T-helper 9 cell (primary cell): ENCODE data around the gene SMS.

Source experiments
- DNase-seq: peaks from one replicate; pipeline ENCODE4 v3.0.0-alpha.2; 2020

The SMS gene

DNA sequence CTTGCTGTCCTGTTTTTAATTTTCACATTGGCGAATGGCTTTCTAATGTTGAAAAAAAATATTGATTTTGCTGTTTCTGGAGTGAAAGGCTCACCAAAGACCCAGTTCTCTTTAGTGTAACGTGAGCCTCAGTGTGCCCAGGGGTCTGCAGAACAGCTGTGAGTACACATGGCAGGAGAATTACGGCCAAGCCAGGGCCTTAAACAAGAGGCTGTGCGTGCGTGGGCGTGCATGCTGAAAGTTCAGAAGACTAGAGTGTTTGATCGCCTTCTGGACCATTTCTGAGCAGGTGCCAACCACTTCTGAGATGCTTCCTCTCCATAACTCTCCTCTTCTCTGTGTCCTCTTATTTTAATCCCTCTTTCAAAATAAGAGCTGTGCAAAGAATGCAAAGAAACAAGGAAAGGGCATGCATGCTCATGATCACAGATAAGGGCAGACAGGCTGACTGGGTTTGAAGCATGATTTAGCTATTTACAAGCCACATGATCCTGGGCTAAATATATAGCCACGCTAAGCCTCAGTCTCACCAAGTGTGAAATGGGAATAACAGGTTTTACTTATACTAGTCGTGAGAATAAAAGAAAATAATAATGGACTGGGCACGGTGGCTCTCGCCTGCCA lies 101.5 kb downstream of the SMS start:
- no peak for DNase-seq

DNA sequence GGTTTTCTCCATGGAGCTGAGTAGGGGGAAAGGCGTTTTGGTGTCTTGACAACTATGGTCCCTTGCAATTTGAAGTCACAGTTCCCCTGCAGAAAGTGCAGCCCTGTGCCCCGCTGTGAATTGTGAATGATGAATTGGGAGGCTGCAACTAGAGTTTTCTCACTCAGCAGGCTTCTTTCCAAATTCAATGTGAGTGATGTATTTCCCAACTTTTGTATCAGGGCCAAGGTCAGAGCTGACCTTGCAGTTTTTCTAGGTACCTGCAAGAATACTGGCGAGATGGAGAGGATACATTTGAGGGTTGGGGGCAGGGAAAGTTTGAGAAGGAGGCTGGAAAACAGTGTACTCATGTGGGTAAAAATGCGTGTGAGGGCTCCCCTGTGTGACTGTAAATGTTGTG lies 103.4 kb downstream of the SMS start:
- no peak for DNase-seq
